ENCODE results near the gene ULBP1. TPM values are rescaled to one million over a fixed set of nuclear protein-coding genes. Genes with fewer than 3 reads are reported as not detected.
A peak's percentile ranks its signal among the peaks of the same experiment; 100 is the strongest.
"Not testable (repeated sequence)": the region's sequence is repeated elsewhere in the genome, so short reads cannot be mapped to it uniquely, and the experiment has no call there.

The ULBP1 gene
- total RNA-seq, 2 experiments from 2014 or later: 2.1 to 2.3 TPM

GRCh38 chr6:149975400-149975799 is 11.7 kb downstream of the ULBP1 start:
- Mint-ChIP-seq H3K36me3 (ENCODE audit: low read depth) (no peaks in the 10 kb centered on the region), H3K27ac (no peak overlapping the region), H3K4me1 (peaks cover 5% of the 10 kb centered on the region), H3K9me3 (no peaks in the 10 kb centered on the region), H3K4me3 (no peak overlapping the region), H3K27me3 (peaks cover 77% of the 10 kb centered on the region)
- POLR2A ChIA-PET: no interaction called here
- no peak for DNase-seq
- CTCF ChIA-PET: no interaction called here

- Mint-ChIP-seq H3K27ac (no peak overlapping the region), H3K4me1 (peaks cover 9% of the 10 kb centered on the region), H3K4me3 (no peak overlapping the region), H3K9me3 (no peaks in the 10 kb centered on the region), H3K36me3 (ENCODE audit: low read depth) (no peaks in the 10 kb centered on the region), H3K27me3 (peaks cover 78% of the 10 kb centered on the region)
- no peak for DNase-seq
- ChIA-PET CTCF (no interaction called here), POLR2A (no interaction called here)
These were observed 13.5 kb downstream of the ULBP1 start for GRCh38 chr6:149977221-149977620.

DNA sequence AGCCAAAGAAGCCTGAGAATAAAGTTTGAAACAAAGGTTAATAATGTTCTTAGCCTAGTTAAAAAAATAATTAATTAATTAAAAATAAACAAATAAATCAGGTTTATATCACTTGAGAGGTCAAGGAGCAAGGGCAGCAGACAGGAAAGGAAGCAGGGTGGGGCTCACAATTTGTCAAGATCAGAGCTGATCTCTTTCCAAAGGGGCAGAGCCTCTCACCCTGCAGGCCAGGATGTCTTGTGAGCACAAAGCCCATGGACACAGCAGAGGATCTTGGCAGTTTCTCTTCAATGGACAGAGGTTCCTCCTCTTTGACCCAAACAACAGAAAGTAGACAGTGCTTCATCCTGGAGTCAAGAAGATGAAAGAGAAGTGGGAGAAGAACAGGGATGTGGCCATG is 14.9 kb downstream of the ULBP1 start:
- CTCF ChIA-PET: no interaction called here
- no peak overlapping the region for H3K27ac Mint-ChIP-seq

DNA sequence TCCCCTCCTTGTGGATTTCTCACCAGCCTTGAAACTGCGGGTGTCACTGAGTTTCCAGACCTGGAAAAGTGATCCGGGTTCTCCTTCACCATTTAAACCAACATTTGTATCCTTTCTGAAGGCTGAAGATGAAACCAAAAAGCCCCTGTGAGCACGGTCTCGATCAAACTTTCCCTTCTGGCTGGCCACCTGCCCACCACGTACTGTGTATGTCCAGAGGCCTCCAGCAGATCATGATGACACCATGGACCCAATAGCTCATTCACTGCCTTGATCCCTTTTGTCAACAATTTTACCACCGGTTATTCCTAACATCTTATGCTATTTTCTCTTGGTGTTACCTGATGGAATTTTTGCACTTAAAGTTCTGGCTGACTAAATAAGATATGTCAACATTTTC is 15.6 kb downstream of the ULBP1 start:
- Mint-ChIP-seq H3K4me1 (peaks cover 8% of the 10 kb centered on the region), H3K4me3 (no peak overlapping the region), H3K9me3 (no peaks in the 10 kb centered on the region), H3K27me3 (peaks cover 72% of the 10 kb centered on the region), H3K27ac (no peak overlapping the region), H3K36me3 (ENCODE audit: low read depth) (no peaks in the 10 kb centered on the region)
- DNase-seq: no peak
- POLR2A ChIA-PET: no interaction called here
- CTCF ChIA-PET: no interaction called here

More for the DNA sequence above, 14.9 kb downstream of the ULBP1 start:
- POLR2A ChIA-PET: no interaction called here
- Mint-ChIP-seq H3K4me1 (peaks cover 9% of the 10 kb centered on the region), H3K9me3 (no peaks in the 10 kb centered on the region), H3K4me3 (no peak overlapping the region), H3K36me3 (ENCODE audit: low read depth) (no peaks in the 10 kb centered on the region), H3K27me3 (peaks cover 77% of the 10 kb centered on the region)
- no peak for DNase-seq

DNA sequence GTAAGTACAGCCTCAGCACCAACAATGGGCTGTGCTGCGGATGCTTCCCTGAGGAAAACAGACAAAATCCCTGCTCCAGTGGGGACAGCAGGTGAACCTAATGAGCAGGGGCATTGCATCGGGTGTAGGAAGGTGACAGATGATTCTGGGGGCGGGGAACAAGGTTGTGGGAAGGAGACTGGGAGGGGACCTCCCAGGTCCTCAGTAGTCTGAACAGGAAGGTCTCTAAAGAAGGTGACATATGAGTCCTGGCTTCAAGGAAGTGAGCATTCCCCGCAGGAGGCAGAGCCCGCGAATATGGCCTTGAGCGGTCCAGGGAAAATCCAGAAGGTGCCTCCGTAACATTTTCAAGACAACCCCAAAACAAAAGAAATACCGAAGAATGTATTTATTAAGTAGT is 19.4 kb downstream of the ULBP1 start:
- Mint-ChIP-seq H3K27ac (no peak overlapping the region), H3K36me3 (ENCODE audit: low read depth) (peaks cover 2% of the 10 kb centered on the region), H3K4me3 (no peak overlapping the region), H3K4me1 (peaks cover 5% of the 10 kb centered on the region), H3K27me3 (peaks cover 74% of the 10 kb centered on the region), H3K9me3 (peaks cover 2% of the 10 kb centered on the region)
- CTCF ChIA-PET: interaction anchor here (1.3 kb wide), 1 partner anchor 27 kb away, joined by 3 read pairs; no protein-coding TSS in a partner anchor
- peak; percentile 13 for DNase-seq
- POLR2A ChIA-PET: no interaction called here

DNA sequence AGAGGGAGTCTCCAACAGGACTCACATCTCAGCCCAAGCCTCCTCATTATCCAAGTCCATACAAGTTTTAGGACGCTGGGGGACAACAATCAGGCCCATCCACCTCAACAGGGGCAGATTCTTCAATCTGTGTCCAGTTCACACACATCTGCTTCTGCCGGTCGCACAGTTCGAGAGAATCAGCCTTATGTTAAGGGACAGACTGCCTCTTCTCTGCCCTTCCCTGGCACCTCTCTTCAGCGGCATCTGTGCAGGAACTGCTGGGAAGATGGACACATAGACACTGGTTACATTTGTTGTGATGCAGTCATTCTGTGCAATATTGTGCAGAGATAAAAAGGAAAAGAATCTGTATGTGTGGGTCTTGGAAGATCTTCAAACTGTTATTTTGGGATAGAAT is 21.0 kb downstream of the ULBP1 start:
- CTCF ChIA-PET: interaction anchor here (1.3 kb wide), 1 partner anchor 25 kb away, joined by 3 read pairs; no protein-coding TSS in a partner anchor
- POLR2A ChIA-PET: no interaction called here
- DNase-seq: no peak

GRCh38 chr6:149985481-149985937 is 21.8 kb downstream of the ULBP1 start:
- H3K9me3 Mint-ChIP-seq: peaks cover 7% of the 10 kb centered on the region
- peaks cover 24% of the 10 kb centered on the region for H3K4me1 Mint-ChIP-seq
- H3K27me3 Mint-ChIP-seq: peaks cover 81% of the 10 kb centered on the region
- DNase-seq: peak; percentile 13
- H3K4me3 Mint-ChIP-seq: no peak overlapping the region
- peaks cover 14% of the 10 kb centered on the region for H3K36me3 Mint-ChIP-seq (ENCODE audit: low read depth)
- ChIA-PET POLR2A (no interaction called here), CTCF (no interaction called here)
- H3K27ac Mint-ChIP-seq: no peak overlapping the region

More for the DNA sequence above, 21.0 kb downstream of the ULBP1 start:
- peaks cover 16% of the 10 kb centered on the region for H3K4me1 Mint-ChIP-seq
- peaks cover 77% of the 10 kb centered on the region for H3K27me3 Mint-ChIP-seq
- H3K9me3 Mint-ChIP-seq: peaks cover 7% of the 10 kb centered on the region
- no peak overlapping the region for H3K4me3 Mint-ChIP-seq
- H3K27ac Mint-ChIP-seq: no peak overlapping the region
- peaks cover 12% of the 10 kb centered on the region for H3K36me3 Mint-ChIP-seq (ENCODE audit: low read depth)

DNA sequence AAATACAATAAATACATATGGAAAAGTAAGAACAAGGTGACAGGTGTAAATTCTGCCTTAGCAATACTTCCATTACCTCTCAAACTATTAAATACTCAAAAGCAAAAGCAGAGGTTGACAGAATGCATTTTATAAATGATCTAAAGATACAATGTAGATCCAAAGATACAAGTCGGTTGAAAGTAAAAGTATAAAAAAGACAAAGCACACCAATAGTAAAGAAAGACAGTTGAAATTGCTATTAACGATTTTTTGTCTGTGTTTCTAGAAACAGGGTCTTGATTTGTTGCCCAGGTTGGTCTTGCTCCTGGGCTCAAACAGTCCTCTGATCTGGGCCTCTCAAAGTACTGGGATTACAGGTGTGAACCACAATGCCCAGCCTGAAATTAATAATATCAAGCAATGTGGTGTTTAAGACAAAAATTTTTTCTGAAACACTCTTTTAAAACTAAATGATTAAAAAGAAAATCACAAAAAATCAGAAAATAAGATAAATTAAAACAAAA is 23.9 kb downstream of the ULBP1 start:
- CTCF ChIA-PET: no interaction called here
- H3K27me3 Mint-ChIP-seq: peaks cover 85% of the 10 kb centered on the region
- H3K27ac Mint-ChIP-seq: no peak overlapping the region
- peaks cover 7% of the 10 kb centered on the region for H3K9me3 Mint-ChIP-seq
- peaks cover 15% of the 10 kb centered on the region for H3K36me3 Mint-ChIP-seq (ENCODE audit: low read depth)
- no peak overlapping the region for H3K4me3 Mint-ChIP-seq
- peaks cover 34% of the 10 kb centered on the region for H3K4me1 Mint-ChIP-seq
- DNase-seq: no peak
- POLR2A ChIA-PET: no interaction called here

GRCh38 chr6:149988550-149989346 is 25.0 kb downstream of the ULBP1 start:
- Mint-ChIP-seq H3K4me1 (peaks cover 34% of the 10 kb centered on the region), H3K4me3 (no peak overlapping the region), H3K36me3 (ENCODE audit: low read depth) (peaks cover 15% of the 10 kb centered on the region), H3K27ac (no peak overlapping the region), H3K9me3 (peaks cover 7% of the 10 kb centered on the region), H3K27me3 (peaks cover 90% of the 10 kb centered on the region)
- no peak for DNase-seq
- ChIA-PET POLR2A (no interaction called here), CTCF (no interaction called here)

DNA sequence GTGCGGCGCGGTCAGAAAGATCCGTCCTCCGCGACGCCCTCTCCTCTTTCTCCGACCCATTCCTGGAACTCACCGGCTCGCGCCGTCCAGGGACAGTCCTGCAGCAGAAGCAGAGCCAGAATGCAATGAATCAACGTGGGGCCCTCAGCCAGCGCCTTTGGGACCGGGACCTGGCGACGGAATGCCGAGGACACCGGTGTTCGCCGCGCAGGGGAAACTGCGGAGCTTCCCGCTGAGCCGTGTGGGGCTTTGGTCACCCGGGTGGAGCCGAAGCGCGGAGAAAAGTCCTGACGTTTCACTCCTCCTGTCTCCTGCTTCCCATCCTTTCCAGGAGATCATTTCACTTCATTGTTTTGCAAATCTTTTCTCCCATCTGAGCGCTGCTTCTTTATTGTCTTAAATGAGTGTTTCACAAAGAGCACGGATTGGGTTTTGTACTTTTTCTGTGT is 26.5 kb downstream of the ULBP1 start:
- H3K36me3 Mint-ChIP-seq (ENCODE audit: low read depth): peaks cover 15% of the 10 kb centered on the region
- H3K4me3 Mint-ChIP-seq: peak overlapping the region; percentile 60
- H3K27me3 Mint-ChIP-seq: peaks cover 90% of the 10 kb centered on the region
- peaks cover 7% of the 10 kb centered on the region for H3K9me3 Mint-ChIP-seq
- CTCF ChIA-PET: interaction anchor here (1.2 to 1.6 kb wide), 3 partner anchors 17 to 91 kb away, joined by 3 to 4 read pairs (median 3); no protein-coding TSS in a partner anchor
- H3K27ac Mint-ChIP-seq: no peak overlapping the region
- peak; percentile 15 for DNase-seq
- POLR2A ChIA-PET: interaction anchor here (1.0 to 1.1 kb wide), 2 partner anchors 10 to 37 kb away, joined by 3 read pairs; no protein-coding TSS in a partner anchor
- H3K4me1 Mint-ChIP-seq: peaks cover 34% of the 10 kb centered on the region

GRCh38 chr6:149990661-149991471 is 27.1 kb downstream of the ULBP1 start:
- Mint-ChIP-seq H3K4me1 (peaks cover 34% of the 10 kb centered on the region), H3K36me3 (ENCODE audit: low read depth) (peaks cover 15% of the 10 kb centered on the region), H3K27ac (no peak overlapping the region), H3K27me3 (peaks cover 89% of the 10 kb centered on the region), H3K9me3 (peaks cover 7% of the 10 kb centered on the region), H3K4me3 (peak overlapping the region; percentile 60)
- peak; percentile 39 for DNase-seq
- ChIA-PET POLR2A (interaction anchor here (0.9 to 1.1 kb wide), 4 partner anchors 9 to 38 kb away, joined by 3 read pairs; no protein-coding TSS in a partner anchor), CTCF (interaction anchor here (1.2 to 1.6 kb wide), 4 partner anchors 16 to 90 kb away, joined by 3 to 4 read pairs (median 4); no protein-coding TSS in a partner anchor)

- Mint-ChIP-seq H3K27me3 (peaks cover 88% of the 10 kb centered on the region), H3K4me1 (peaks cover 34% of the 10 kb centered on the region), H3K36me3 (ENCODE audit: low read depth) (peaks cover 15% of the 10 kb centered on the region), H3K4me3 (peak overlapping the region; percentile 60)
- H3K9me3 Mint-ChIP-seq, H3K27ac Mint-ChIP-seq: not testable (repeated sequence)
- ChIA-PET POLR2A (interaction anchor here (0.9 to 1.1 kb wide), 3 partner anchors 9 to 30 kb away, joined by 3 read pairs; no protein-coding TSS in a partner anchor), CTCF (interaction anchor here (1.2 to 1.7 kb wide), 6 partner anchors 16 to 89 kb away, joined by 3 to 5 read pairs (median 4); no protein-coding TSS in a partner anchor)
- peak; percentile 38 for DNase-seq
These were observed 27.7 kb downstream of the ULBP1 start for GRCh38 chr6:149991472-149991795.

DNA sequence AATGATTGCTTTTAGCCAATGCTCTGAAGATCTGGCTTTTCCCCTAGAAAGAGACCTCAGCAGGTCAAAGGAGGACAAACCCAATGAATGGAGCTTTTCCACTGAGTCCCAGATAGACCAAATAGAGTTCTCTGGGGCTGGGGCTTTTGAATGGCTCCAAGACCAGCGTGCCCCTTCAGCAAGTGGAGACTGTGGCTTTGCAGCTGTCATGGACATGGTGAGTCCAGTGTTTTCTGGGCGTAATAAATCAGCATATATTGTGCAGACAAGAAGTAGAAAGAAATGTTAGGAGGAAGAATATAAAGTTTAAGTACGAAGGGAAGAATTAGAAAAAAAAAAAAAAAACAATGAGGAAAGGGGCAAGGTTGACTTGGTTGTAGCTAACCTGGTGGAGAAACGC is 28.1 kb downstream of the ULBP1 start:
- DNase-seq: no peak
- ChIA-PET POLR2A (interaction anchor here (0.9 to 1.0 kb wide), 2 partner anchors 12 to 30 kb away, joined by 3 read pairs; no protein-coding TSS in a partner anchor), CTCF (interaction anchor here (1.2 to 1.7 kb wide), 5 partner anchors 15 to 89 kb away, joined by 3 to 5 read pairs (median 3); no protein-coding TSS in a partner anchor)
- peaks cover 88% of the 10 kb centered on the region for H3K27me3 Mint-ChIP-seq
- H3K4me3 Mint-ChIP-seq: no peak overlapping the region
- peaks cover 7% of the 10 kb centered on the region for H3K9me3 Mint-ChIP-seq
- H3K27ac Mint-ChIP-seq: no peak overlapping the region
- peaks cover 15% of the 10 kb centered on the region for H3K36me3 Mint-ChIP-seq (ENCODE audit: low read depth)
- peaks cover 34% of the 10 kb centered on the region for H3K4me1 Mint-ChIP-seq
